Stimulated activated CD8-positive, alpha-beta memory T cell treated with anti-CD3 and anti-CD28 coated beads, Interleukin-2, amount 100 ng/mL, for 48 hours (primary cell): ENCODE data around the gene NOS2.
A peak's percentile ranks its signal among the peaks of the same experiment; 100 is the strongest.
"Not testable (repeated sequence)": the region's sequence is repeated elsewhere in the genome, so short reads cannot be mapped to it uniquely, and the experiment has no call there.

Experiments
- DNase-seq, 2 donors: peaks; one replicate each; pipeline ENCODE4 v3.0.0-alpha.2; 2020; ENCODE audit warnings: low read depth in 2 of 2

The NOS2 gene

DNA sequence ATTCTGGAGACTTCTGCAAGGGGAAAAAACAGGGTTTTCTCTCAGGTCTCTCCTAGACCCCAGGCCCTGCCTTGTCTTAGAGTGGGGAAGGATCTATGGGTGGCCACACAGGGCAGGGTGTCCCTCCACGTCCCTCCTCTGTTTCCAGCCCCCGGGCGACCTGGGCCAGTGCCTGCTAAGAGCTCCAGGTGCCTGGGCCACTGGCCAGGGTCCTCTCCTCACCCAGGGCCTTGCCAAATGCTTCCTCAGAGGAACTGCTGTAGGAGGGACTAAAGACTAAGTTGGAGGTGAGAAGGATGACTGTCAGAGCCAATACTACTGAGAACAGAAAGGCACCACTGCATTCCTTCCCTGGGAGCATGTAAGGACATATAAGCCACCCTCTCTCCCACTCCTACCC is 11.4 kb downstream of the NOS2 start:
- no peak for DNase-seq

DNA sequence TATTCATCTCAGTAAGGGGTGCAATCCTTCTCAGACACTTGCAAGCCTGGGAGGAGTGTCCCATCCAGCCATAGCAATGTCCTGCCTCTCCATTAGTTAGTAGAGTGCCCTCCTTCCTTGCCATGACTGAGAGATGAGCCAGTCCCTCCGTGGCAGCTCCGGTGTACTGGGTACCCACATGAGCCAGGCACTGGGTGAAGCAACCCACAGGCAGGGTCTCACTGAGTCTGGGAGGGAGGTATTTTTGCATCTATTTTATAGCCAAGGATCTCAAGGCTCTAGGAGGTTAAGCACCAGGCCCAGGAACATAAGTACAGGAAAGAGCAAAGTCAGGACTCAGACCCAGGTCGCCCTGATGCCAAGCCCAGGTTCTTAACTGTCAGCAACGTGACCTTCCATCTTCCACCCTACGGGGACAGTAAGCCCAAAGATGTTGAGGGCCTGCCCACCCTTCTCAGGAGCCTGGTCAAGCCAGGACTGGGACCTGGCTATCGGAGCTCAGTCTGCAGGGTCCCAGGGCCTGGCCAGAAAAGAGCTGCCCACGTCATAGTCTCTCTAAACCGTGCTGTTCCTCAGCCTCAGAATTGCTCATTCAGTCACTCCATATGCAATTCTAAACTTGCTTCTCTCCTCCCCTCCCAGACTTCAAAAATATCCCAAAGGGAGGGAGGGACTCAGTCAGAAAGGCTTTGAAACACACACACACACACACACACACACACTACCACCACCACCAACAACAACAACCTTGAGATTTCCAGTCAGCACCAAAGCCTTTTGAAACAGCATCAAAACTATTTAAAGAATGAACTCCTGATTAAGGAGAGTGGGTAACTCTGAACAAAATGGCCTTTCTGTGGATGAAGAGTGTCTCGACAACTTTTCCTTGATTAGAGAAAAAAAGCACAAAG is 16.6 kb downstream of the NOS2 start:
- no peak for DNase-seq

DNA sequence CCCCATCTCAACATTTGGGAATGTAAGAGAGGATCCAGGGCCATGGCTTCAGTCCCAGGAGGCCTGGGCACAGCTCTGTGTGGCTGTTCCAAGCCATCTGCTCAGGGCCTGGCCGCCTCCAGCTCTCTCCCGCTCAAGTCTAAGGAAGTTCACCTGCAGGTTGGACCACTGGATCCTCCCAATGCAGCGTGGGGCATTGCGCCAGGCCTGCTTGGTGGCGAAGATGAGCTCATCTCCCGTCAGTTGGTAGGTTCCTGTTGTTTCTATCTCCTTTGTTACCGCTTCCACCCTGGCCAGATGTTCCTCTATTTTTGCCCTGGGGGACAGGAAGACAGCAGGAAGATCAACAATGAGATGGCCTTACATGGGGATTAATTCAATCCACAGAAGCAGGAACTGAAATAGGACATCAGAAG is 17.5 kb downstream of the NOS2 start:
- no peak for DNase-seq

GRCh38 chr17:27780828-27781404 is 19.4 kb downstream of the NOS2 start:
- DNase-seq = no peak

GRCh38 chr17:27780092-27780827 is 20.1 kb downstream of the NOS2 start:
- no peak for DNase-seq

DNA sequence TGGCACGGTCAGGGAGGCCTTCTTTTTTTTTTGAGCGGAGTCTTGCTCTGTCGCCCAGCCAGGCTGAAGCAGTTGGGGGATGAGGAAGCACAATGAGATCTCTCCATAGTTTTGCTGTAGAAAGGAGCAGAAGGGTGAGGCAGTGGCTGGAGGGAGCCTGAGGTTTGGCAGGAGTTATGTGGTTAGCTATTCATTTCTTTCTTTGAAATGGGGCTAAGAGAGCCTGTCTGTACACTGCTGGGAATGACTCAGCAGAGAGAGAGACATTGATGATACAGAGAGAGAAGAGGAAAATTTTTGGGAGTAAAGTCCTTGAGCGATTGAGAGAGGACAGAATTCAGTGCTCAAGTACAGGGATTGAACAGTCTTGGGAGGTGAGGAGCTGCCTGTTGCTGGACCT is 22.1 kb downstream of the NOS2 start:
- no peak for DNase-seq

GRCh38 chr17:27776882-27777624 is 23.3 kb downstream of the NOS2 start:
- DNase-seq = no peak

GRCh38 chr17:27771586-27771985 is 28.7 kb downstream of the NOS2 start:
- DNase-seq = no peak

DNA sequence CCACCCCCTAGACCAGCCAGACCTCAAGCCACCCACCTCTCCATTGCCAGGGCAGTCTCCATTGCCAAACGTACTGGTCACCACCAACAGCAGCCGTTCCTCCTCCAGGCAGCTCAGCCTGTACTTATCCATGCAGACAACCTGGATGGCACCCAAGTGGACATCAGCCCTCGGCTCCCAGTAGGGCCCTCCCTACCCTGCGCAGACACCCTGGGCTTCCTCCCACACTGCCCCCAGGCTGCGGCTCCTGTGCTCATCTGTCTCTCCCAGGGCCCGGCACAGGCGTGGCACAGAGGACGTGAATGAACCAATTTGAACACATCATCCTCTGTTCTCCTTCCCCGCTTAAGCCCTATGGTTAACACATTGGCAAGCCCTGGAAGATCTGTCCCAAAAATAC is 29.5 kb downstream of the NOS2 start:
- no peak for DNase-seq

DNA sequence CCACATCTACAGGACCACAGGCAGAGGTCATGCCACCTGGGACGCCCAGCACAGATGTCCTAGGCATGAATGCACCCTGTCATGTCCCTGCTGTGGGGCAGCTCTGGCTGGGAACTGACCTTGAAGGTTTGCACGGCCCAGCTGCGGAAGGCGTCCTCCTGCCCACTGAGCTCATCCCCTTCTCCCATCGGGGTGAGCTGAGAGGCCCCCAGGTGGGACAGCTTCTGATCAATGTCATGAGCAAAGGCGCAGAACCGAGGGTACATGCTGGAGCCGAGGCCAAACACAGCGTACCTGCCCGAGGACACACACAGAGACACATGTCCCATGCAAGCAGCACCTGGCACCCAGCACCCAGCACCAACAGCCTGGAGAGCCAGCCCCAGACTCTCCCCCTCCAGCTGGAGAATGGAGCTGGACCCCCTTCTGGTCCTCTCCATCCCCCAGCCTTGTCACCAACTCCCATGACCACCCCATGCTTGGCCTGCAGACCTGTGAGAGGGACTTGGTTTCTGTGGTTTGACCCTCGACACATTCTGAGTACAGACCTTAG is 31.4 kb downstream of the NOS2 start:
- DNase-seq = no peak

GRCh38 chr17:27766438-27766837 is 33.9 kb downstream of the NOS2 start:
- no peak for DNase-seq

DNA sequence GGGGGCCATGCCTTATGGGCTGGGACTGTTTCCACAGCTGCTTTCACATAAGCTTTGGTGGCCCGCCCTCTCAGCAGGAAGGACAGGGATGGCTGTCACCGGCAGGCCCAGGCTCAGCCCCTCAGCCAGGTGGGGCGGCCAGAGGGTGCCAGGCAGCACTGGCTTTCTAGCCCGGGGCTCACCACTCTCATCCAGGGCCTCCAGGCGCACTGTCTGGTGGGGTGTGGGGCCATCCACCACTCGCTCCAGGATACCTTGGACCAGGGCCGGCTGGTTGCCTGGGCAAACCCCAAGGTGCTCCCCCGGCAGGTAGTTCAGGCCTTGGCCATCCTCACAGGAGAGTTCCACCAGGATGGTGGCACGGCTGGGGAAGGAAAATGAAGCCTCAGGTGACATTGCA is 35.0 kb downstream of the NOS2 start:
- no peak for DNase-seq

GRCh38 chr17:27764589-27764988 is 35.7 kb downstream of the NOS2 start:
- DNase-seq = no peak

GRCh38 chr17:27762527-27763305 is 37.6 kb downstream of the NOS2 start:
- DNase-seq = peak in 1 of 2 donors; percentile 5

GRCh38 chr17:27760931-27761330 is 39.4 kb downstream of the NOS2 start:
- DNase-seq = not testable (repeated sequence)

DNA sequence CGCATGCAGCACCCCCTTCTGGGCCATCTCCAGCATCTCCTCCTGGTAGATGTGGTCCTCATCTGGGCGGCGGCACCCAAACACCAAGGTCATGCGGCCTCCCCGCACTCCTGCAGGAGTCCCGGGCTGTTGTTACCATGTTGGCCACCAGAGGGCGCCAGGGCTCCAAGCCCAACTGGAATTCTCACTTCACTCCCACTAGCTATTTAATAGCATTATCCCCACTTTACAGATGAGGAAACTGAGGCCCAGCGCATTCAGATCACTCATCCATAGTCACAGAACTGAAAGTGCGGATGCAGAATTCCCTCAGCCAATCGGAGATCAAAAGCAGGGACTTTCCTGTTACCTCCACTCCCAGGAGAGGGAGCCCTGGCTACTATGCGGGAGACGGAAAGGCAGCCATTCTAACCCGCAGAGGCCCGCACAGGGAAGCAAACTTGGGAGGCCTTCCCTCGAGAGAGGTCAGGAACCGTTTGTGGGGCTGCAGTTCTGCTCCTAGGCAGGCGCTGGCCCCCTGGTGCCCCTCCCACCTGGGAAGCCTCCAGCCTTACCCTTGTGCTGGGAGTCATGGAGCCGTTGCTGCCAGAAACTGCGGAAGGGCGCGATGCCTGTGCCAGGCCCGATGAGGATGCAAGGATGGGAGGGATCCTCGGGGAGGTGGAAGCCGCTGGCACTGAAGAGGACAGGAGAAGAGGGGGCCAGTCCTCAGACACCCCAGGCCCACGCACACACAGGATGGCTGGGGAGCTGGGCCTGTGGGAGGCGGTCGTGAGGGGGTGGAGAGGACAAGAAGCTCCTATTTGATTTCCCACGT is 40.1 kb downstream of the NOS2 start:
- peak; percentile 61 to 64 for DNase-seq

GRCh38 chr17:27759528-27759927 is 40.8 kb downstream of the NOS2 start:
- no peak for DNase-seq

- DNase-seq = peak; percentile 36 to 40
These were observed 43.6 kb downstream of the NOS2 start for GRCh38 chr17:27756467-27757371.
